HepG2 (cell line): ENCODE data around the gene BLVRB. TPM values are rescaled to one million over a fixed set of nuclear protein-coding genes. Genes with fewer than 3 reads are reported as not detected.

Source experiments
- BHLHE40 ChIP-seq: IDR thresholded peaks from 2 replicates; pipeline ENCODE4 v1.6.1; 2011; ENCODE audit warnings: low read length, improper control_type of control experiment
- BORCS8-MEF2B ChIP-seq: sonication (generic); formaldehyde crosslinking; IDR thresholded peaks from 2 replicates; pipeline ENCODE4 v1.8.0; 2022; ENCODE audit warnings: mild to moderate bottlenecking, missing genetic modification reagents
- CBX5 ChIP-seq: sonication (generic); formaldehyde crosslinking; IDR thresholded peaks from 2 replicates; pipeline ENCODE4 v1.4.0; 2020; ENCODE audit warnings: missing genetic modification reagents, borderline replicate concordance
- CREM ChIP-seq, 2 experiments: sonication (generic) in 1 of 2; formaldehyde crosslinking in 1 of 2; IDR thresholded peaks; 2 replicates each; pipeline versions ENCODE4 v1.4.0 to v1.6.1; 2016 to 2020; ENCODE audit warnings: antibody characterized with exemption in 1 of 2, mild to moderate bottlenecking in 1 of 2, missing genetic modification reagents in 1 of 2
- GABPA ChIP-seq, 2 experiments: IDR thresholded peaks; 2 replicates each; pipeline ENCODE4 v1.6.1; 2011 to 2016; ENCODE audit warnings: low read depth in 2 of 2, low read length in 1 of 2, missing biosample characterization in 1 of 2, missing genetic modification characterization in 1 of 2
- HNF4G ChIP-seq, 2 experiments: sonication (generic) in 1 of 2; formaldehyde crosslinking in 1 of 2; IDR thresholded peaks; 2 replicates each; pipeline versions ENCODE4 v1.4.0 to v1.6.1; 2011 to 2020; ENCODE audit warnings: borderline replicate concordance in 2 of 2, low read depth in 2 of 2, mild to moderate bottlenecking in 2 of 2, low read length in 1 of 2, missing genetic modification reagents in 1 of 2, moderate library complexity in 1 of 2
- HNRNPH1 ChIP-seq: fragments of 200-400 bp; formaldehyde crosslinking; optimal IDR thresholded peaks from 2 replicates; pipeline ENCODE3; 2017; ENCODE audit warnings: mild to moderate bottlenecking, low read depth, low read length
- NFYB ChIP-seq: sonication (generic); formaldehyde crosslinking; IDR thresholded peaks from 2 replicates; pipeline ENCODE4 v1.4.0; 2020; ENCODE audit warnings: missing genetic modification reagents
- NR2F1 ChIP-seq, 2 experiments: fragments of 450-650 bp in 1 of 2; formaldehyde crosslinking in 1 of 2; IDR thresholded peaks; 2 replicates each; pipeline versions ENCODE4 v1.5.0 to v1.6.1; 2016 to 2020; ENCODE audit warnings: mild to moderate bottlenecking in 1 of 2, missing compliant biosample characterization in 1 of 2, missing genetic modification reagents in 1 of 2, moderate library complexity in 1 of 2
- PHB2 ChIP-seq: fragments of 450-650 bp; IDR thresholded peaks from 2 replicates; pipeline ENCODE4 v1.6.1; 2018; ENCODE audit not compliant: partially characterized antibody
- RFXAP ChIP-seq: sonication (generic); formaldehyde crosslinking; IDR thresholded peaks from 2 replicates; pipeline ENCODE4 v1.4.0; 2020; ENCODE audit warnings: missing genetic modification reagents, borderline replicate concordance
- SETDB1 ChIP-seq: sonication (generic); formaldehyde crosslinking; IDR thresholded peaks from 2 replicates; pipeline ENCODE4 v1.5.1; 2020; ENCODE audit warnings: missing genetic modification reagents, mild to moderate bottlenecking, borderline replicate concordance
- SIX4 ChIP-seq: sonication (generic); formaldehyde crosslinking; IDR thresholded peaks from 2 replicates; pipeline ENCODE4 v1.4.0; 2020; ENCODE audit warnings: missing genetic modification reagents
- SRF ChIP-seq: IDR thresholded peaks from 2 replicates; pipeline ENCODE4 v1.6.1; 2011; ENCODE audit warnings: mild to moderate bottlenecking, low read depth, low read length, moderate library complexity
- TBX3 ChIP-seq: fragments of 450-650 bp; IDR thresholded peaks from 2 replicates; pipeline ENCODE4 v1.6.1; 2017; ENCODE audit warnings: antibody characterized with exemption, mild to moderate bottlenecking, inconsistent platforms, borderline replicate concordance
- ZNF883 ChIP-seq: sonication (generic); formaldehyde crosslinking; IDR thresholded peaks from 2 replicates; pipeline ENCODE4 v1.5.1; 2020; ENCODE audit warnings: mild to moderate bottlenecking, missing genetic modification reagents; ENCODE audit errors: not compliant biosample characterization
- ZSCAN31 ChIP-seq: sonication (generic); formaldehyde crosslinking; IDR thresholded peaks from 2 replicates; pipeline ENCODE4 v1.5.0; 2020; ENCODE audit warnings: low read depth, mild to moderate bottlenecking, missing genetic modification reagents
- polyA plus RNA-seq, 8 experiments: library from polyadenylated mRNA; depleted of rRNA in 3 of 8; stranded (reverse) in 7 of 8; unstranded in 1 of 8; fragments of >200 nt; fragmentation: Illumina TruSeq in 4 of 8; extraction: Trizol in 4 of 8; gene quantifications; 2 replicates each; pipeline versions ENCODE4 v1.2.1 to v1.2.3, GENCODE V29; 2011 to 2016; ENCODE audit warnings: low read depth in 4 of 8, missing spikeins in 1 of 8, mixed read lengths in 1 of 8; ENCODE audit not compliant: insufficient read depth in 1 of 8
- total RNA-seq, 5 experiments: library from RNA; depleted of rRNA; stranded (reverse); fragments of >200 nt; fragmentation: Illumina TruSeq; extraction: Trizol; gene quantifications; 2 replicates each; pipeline ENCODE4 v1.2.3, GENCODE V29; 2016; ENCODE audit warnings: low read depth in 1 of 5
- TF ChIP-seq, protein P1 (sequence below): sonication (generic); formaldehyde crosslinking; IDR thresholded peaks from 2 replicates; pipeline ENCODE4 v1.8.0; 2023; ENCODE audit warnings: mild to moderate bottlenecking, missing genetic modification reagents
- TF ChIP-seq, protein P2 (sequence below): sonication (generic); formaldehyde crosslinking; IDR thresholded peaks from 2 replicates; pipeline ENCODE4 v1.4.0; 2020; ENCODE audit warnings: missing genetic modification reagents
- TF ChIP-seq, protein P3 (sequence below): sonication (generic); formaldehyde crosslinking; conservative IDR thresholded peaks from 2 replicates; pipeline ENCODE4 v1.8.0; 2022; ENCODE audit warnings: mild to moderate bottlenecking, moderate library complexity, missing genetic modification reagents

BLVRB gene
- total and polyA plus RNA-seq, 2 of the 13 experiments (the other 11 are each of a cell fraction or from before 2014, with no cell fraction given) = 25.9 to 51.4 TPM

DNA sequence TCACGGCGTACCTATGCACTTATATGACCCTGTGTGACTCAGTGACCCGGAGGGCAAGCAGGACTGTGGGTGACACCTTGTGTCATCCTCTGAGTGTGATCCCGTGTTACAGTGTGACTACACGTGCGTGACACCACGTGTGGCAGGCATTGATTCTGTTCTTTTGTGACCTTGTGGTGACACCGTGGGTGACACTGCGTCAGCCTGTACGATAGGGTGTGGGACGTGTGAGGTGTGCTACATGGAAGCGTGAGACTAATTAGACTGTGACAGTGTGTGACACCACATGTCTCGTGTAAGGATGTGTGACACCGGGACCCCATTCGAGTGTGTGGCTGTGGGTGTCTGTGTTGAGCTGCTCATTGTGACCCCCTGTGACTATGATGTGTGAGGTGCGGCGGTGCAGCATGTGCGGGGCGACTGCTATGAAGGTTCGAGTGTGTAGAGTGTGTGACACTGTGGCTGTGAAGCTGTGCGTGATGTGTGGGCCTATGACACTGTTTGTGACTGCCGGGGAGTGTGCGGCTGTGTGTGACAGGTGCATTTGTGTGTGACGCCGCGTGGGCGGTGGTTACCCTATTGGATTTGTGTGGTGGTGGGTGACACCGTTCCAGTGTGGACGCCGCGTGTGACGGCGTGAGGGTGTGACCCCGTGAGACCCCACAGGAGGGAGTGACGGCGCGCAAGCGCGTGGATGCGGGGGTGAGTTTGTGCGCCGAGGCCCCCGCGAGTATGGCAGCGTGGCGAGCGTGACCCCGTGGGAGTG lies 857 bp upstream of the BLVRB start (continued):
- TF ChIP-seq, protein P1, sequence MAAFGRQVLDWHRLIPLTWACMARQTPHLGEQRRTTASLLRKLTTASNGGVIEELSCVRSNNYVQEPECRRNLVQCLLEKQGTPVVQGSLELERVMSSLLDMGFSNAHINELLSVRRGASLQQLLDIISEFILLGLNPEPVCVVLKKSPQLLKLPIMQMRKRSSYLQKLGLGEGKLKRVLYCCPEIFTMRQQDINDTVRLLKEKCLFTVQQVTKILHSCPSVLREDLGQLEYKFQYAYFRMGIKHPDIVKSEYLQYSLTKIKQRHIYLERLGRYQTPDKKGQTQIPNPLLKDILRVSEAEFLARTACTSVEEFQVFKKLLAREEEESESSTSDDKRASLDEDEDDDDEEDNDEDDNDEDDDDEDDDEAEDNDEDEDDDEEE (CRISPR knock-in tag) = 0 out of 2 replicates have a peak, but pooled peaks have one; percentile 4
- TF ChIP-seq SIX4 (CRISPR knock-in tag) = no peak
- no peak for TF ChIP-seq RFXAP
- TF ChIP-seq NFYB (CRISPR knock-in tag) = no peak
- no peak for TF ChIP-seq HNRNPH1
- 0 out of 2 replicates have a peak, but pooled peaks have one; percentile 28 for TF ChIP-seq BORCS8-MEF2B (CRISPR knock-in tag)
- TF ChIP-seq, protein P2, sequence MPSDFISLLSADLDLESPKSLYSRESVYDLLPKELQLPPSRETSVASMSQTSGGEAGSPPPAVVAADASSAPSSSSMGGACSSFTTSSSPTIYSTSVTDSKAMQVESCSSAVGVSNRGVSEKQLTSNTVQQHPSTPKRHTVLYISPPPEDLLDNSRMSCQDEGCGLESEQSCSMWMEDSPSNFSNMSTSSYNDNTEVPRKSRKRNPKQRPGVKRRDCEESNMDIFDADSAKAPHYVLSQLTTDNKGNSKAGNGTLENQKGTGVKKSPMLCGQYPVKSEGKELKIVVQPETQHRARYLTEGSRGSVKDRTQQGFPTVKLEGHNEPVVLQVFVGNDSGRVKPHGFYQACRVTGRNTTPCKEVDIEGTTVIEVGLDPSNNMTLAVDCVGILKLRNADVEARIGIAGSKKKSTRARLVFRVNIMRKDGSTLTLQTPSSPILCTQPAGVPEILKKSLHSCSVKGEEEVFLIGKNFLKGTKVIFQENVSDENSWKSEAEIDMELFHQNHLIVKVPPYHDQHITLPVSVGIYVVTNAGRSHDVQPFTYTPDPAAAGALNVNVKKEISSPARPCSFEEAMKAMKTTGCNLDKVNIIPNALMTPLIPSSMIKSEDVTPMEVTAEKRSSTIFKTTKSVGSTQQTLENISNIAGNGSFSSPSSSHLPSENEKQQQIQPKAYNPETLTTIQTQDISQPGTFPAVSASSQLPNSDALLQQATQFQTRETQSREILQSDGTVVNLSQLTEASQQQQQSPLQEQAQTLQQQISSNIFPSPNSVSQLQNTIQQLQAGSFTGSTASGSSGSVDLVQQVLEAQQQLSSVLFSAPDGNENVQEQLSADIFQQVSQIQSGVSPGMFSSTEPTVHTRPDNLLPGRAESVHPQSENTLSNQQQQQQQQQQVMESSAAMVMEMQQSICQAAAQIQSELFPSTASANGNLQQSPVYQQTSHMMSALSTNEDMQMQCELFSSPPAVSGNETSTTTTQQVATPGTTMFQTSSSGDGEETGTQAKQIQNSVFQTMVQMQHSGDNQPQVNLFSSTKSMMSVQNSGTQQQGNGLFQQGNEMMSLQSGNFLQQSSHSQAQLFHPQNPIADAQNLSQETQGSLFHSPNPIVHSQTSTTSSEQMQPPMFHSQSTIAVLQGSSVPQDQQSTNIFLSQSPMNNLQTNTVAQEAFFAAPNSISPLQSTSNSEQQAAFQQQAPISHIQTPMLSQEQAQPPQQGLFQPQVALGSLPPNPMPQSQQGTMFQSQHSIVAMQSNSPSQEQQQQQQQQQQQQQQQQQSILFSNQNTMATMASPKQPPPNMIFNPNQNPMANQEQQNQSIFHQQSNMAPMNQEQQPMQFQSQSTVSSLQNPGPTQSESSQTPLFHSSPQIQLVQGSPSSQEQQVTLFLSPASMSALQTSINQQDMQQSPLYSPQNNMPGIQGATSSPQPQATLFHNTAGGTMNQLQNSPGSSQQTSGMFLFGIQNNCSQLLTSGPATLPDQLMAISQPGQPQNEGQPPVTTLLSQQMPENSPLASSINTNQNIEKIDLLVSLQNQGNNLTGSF (CRISPR knock-in tag) = no peak
- 0 out of 2 replicates have a peak, but pooled peaks have one; percentile 49 for TF ChIP-seq ZSCAN31
- TF ChIP-seq GABPA (IDR thresholded peaks at IDR 0.05; ENCODE audit: low read depth, low read length) = no peak
- no peak for TF ChIP-seq GABPA (CRISPR knock-in tag; IDR thresholded peaks at IDR 0.05; ENCODE audit: low read depth)
- TF ChIP-seq PHB2 = no peak
- no peak for TF ChIP-seq SRF
- TF ChIP-seq CREM (IDR thresholded peaks at IDR 0.05) = no peak
- no peak for TF ChIP-seq CREM (CRISPR knock-in tag; IDR thresholded peaks at IDR 0.05)
- peak; percentile 88 for TF ChIP-seq BHLHE40
- peak; percentile 60 for TF ChIP-seq TBX3
- TF ChIP-seq CBX5 (CRISPR knock-in tag) = 0 out of 2 replicates have a peak, but pooled peaks have one; percentile 11
- TF ChIP-seq HNF4G (IDR thresholded peaks at IDR 0.05; ENCODE audit: borderline replicate concordance, low read depth, low read length) = no peak
- no peak for TF ChIP-seq HNF4G (CRISPR knock-in tag; IDR thresholded peaks at IDR 0.05; ENCODE audit: borderline replicate concordance, low read depth)
- no peak for TF ChIP-seq ZNF883 (CRISPR knock-in tag)
- TF ChIP-seq SETDB1 (CRISPR knock-in tag) = no peak
- TF ChIP-seq, protein P3, sequence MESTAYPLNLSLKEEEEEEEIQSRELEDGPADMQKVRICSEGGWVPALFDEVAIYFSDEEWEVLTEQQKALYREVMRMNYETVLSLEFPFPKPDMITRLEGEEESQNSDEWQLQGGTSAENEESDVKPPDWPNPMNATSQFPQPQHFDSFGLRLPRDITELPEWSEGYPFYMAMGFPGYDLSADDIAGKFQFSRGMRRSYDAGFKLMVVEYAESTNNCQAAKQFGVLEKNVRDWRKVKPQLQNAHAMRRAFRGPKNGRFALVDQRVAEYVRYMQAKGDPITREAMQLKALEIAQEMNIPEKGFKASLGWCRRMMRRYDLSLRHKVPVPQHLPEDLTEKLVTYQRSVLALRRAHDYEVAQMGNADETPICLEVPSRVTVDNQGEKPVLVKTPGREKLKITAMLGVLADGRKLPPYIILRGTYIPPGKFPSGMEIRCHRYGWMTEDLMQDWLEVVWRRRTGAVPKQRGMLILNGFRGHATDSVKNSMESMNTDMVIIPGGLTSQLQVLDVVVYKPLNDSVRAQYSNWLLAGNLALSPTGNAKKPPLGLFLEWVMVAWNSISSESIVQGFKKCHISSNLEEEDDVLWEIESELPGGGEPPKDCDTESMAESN = no peak
- TF ChIP-seq NR2F1 (CRISPR knock-in tag; IDR thresholded peaks at IDR 0.05) = peak in 1 of 2 experiments; percentile 7; a peak in 1 of 4 replicates
